ENCODE measurements around the gene GNA15. TPM values are rescaled to one million over a fixed set of nuclear protein-coding genes. Genes with fewer than 3 reads are reported as not detected.
A peak's percentile ranks its signal among the peaks of the same experiment; 100 is the strongest.
"Not testable (repeated sequence)": the region's sequence is repeated elsewhere in the genome, so short reads cannot be mapped to it uniquely, and the experiment has no call there.

The GNA15 gene
- total and polyA plus RNA-seq, 2 experiments from 2014 or later, result 0.29 to 1.5 TPM

DNA sequence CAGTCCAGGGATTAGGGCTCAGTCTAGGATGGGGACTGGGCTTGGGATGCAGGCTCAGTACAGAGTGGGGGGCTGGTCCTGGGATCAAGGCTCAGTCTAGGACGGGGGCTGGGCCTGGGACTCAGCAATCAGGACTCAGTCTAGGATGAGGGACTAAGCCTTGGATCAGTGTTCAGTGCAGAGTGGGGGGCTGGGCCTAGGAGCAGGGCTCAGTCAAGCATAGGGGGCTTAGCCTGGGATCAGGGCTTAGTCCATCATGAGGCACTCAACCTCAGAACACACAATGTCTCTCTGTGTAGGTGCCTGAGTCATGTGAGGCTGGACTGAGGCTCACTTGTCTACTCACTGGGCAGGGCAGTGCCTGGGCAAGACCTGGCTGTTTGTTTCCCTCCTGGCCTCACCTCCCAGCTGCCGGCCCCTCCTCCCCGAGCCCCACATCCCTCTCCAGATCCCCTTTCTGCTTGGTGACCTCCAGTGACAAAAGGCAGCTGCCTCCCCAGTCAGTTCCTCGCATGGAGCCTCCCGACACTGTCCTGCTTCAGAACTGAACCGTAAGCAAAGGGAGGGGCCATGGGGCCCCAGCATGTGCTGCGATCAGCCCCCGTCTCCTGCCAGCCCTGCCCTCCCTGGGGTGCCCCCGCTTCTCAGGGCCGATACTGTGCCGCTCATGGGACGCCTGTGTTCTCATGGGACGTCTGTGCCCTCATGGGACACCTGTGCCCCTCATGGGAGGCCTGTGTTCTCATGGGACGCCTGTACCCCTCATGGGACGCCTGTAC lies 36.2 kb downstream of the GNA15 start:
- Histone ChIP-seq H3K4me1 (ENCODE audit: insufficient read depth) (no peaks in the 10 kb centered on the region), H3K27ac (no peak overlapping the region), H3K4me2 (no peak overlapping the region), H4K20me1 (ENCODE audit: insufficient read depth, poor library complexity, severe bottlenecking) (no peaks in the 10 kb centered on the region), H3K36me3 (replicated peaks; ENCODE audit: insufficient read depth, low read depth) (no peaks in the 10 kb centered on the region), H3K9me2 (replicated peaks; ENCODE audit: insufficient read depth) (no peaks in the 10 kb centered on the region), H3K79me2 (no peaks in the 10 kb centered on the region), H2AFZ (no peak overlapping the region), H3K4me3 (no peak overlapping the region), H3K9me3 (ENCODE audit: low read depth) (no peaks in the 10 kb centered on the region), H3K27me3 (no peaks in the 10 kb centered on the region)
- peak; percentile 8 for DNase-seq (ENCODE audit: low spot score)
- TF ChIP-seq, protein P1, sequence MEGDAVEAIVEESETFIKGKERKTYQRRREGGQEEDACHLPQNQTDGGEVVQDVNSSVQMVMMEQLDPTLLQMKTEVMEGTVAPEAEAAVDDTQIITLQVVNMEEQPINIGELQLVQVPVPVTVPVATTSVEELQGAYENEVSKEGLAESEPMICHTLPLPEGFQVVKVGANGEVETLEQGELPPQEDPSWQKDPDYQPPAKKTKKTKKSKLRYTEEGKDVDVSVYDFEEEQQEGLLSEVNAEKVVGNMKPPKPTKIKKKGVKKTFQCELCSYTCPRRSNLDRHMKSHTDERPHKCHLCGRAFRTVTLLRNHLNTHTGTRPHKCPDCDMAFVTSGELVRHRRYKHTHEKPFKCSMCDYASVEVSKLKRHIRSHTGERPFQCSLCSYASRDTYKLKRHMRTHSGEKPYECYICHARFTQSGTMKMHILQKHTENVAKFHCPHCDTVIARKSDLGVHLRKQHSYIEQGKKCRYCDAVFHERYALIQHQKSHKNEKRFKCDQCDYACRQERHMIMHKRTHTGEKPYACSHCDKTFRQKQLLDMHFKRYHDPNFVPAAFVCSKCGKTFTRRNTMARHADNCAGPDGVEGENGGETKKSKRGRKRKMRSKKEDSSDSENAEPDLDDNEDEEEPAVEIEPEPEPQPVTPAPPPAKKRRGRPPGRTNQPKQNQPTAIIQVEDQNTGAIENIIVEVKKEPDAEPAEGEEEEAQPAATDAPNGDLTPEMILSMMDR (IDR thresholded peaks at IDR 0.05; ENCODE audit: poor library complexity), result no peak
- TF ChIP-seq EZH2 (IDR thresholded peaks at IDR 0.05; ENCODE audit: borderline replicate concordance), result no peak
- TF ChIP-seq EZH2phosphoT487 (IDR thresholded peaks at IDR 0.05; ENCODE audit: low read depth, severe bottlenecking, unreplicated experiment), result no peak
- 87% methylated on average over 12 of the region's 15 CpGs for WGBS (ENCODE audit: low lambda C conversion rate, missing lambda C conversion rate)

DNA sequence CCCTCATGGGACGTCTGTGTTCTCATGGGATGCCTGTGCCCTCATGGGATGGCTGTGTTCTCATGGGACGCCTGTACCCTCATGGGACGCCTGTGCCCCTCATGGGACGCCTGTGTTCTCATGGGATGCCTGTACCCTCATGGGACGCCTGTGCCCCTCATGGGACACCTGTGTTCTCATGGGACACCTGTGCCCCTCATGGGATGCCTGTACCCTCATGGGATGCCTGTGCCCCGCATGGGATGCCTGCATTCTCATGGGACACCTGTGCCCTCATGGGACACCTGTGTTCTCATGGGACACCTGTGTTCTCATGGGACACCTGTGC lies 36.8 kb downstream of the GNA15 start:
- not testable (repeated sequence) for DNase-seq (ENCODE audit: low spot score); H3K36me3 ChIP-seq (replicated peaks; ENCODE audit: insufficient read depth, low read depth); H4K20me1 ChIP-seq (ENCODE audit: insufficient read depth, poor library complexity, severe bottlenecking); H3K27ac ChIP-seq; H3K9me3 ChIP-seq (ENCODE audit: low read depth); H2AFZ ChIP-seq; H3K4me2 ChIP-seq; H3K79me2 ChIP-seq; H3K27me3 ChIP-seq; H3K4me1 ChIP-seq (ENCODE audit: insufficient read depth); H3K9me2 ChIP-seq (replicated peaks; ENCODE audit: insufficient read depth); H3K4me3 ChIP-seq
- WGBS (ENCODE audit: low lambda C conversion rate, missing lambda C conversion rate), result 73% methylated on average over 6 of the region's 6 CpGs

DNA sequence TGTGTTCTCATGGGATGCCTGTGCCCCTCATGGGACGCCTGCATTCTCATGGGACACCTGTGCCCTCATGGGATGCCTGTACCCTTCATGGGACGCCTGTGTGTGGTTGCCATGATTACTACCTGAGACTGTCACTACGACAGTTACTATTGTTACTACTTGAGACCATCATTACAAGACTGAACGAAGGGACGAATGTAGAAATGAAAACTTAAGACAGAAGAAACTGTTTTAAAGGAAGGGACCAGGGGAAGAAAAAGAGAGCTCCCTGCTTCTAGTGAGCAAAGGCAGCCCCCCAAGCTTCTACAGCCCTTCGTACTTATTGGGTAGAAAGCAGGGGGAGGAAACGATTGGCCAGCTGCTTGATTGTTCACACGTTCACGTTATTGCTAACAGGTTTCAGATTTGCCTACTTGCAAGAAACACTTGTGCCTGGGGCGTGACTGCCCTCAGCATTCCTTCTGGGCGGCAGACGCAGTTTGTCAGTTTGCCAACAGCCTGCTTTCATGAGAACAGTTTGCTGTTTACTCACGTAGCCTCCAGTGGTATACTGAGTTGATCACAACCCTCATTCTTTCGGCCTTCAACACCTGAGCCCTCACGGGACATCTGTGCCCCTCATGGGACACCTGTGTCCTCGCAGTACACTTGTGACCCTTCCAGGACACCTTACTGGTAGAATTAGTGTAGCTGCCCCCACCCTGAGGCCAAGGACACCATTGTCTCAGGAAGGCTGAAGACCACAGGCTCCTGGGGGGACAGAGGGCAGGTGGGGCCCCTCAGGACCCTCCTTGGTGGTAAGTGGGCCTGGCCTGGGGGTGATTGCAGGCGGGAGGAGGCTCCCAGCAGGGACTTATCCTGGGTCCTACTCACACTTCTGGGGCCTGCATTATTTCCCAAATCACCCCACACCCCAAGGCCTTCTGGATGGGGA lies 40.2 kb downstream of the GNA15 start:
- H2AFZ ChIP-seq, result no peak overlapping the region
- H3K4me1 ChIP-seq (ENCODE audit: insufficient read depth), result no peaks in the 10 kb centered on the region
- H3K27ac ChIP-seq, result peak overlapping the region; percentile 71
- peak; percentile 48 for DNase-seq (ENCODE audit: low spot score)
- no peaks in the 10 kb centered on the region for H3K27me3 ChIP-seq
- WGBS (ENCODE audit: low lambda C conversion rate, missing lambda C conversion rate), result 63% methylated on average over 17 of the region's 17 CpGs
- H3K9me2 ChIP-seq (replicated peaks; ENCODE audit: insufficient read depth), result no peaks in the 10 kb centered on the region
- no peaks in the 10 kb centered on the region for H3K79me2 ChIP-seq
- H4K20me1 ChIP-seq (ENCODE audit: insufficient read depth, poor library complexity, severe bottlenecking), result no peaks in the 10 kb centered on the region
- TF ChIP-seq EZH2 (IDR thresholded peaks at IDR 0.05; ENCODE audit: borderline replicate concordance), result no peak
- no peak for TF ChIP-seq EZH2phosphoT487 (IDR thresholded peaks at IDR 0.05; ENCODE audit: low read depth, severe bottlenecking, unreplicated experiment)
- TF ChIP-seq, protein P1 (IDR thresholded peaks at IDR 0.05; ENCODE audit: poor library complexity), result no peak
- H3K9me3 ChIP-seq (ENCODE audit: low read depth), result no peaks in the 10 kb centered on the region
- no peak overlapping the region for H3K4me2 ChIP-seq
- H3K36me3 ChIP-seq (replicated peaks; ENCODE audit: insufficient read depth, low read depth), result no peaks in the 10 kb centered on the region
- H3K4me3 ChIP-seq, result no peak overlapping the region
